ENCODE results near the gene PTTG1IP2.

The PTTG1IP2 gene

DNA sequence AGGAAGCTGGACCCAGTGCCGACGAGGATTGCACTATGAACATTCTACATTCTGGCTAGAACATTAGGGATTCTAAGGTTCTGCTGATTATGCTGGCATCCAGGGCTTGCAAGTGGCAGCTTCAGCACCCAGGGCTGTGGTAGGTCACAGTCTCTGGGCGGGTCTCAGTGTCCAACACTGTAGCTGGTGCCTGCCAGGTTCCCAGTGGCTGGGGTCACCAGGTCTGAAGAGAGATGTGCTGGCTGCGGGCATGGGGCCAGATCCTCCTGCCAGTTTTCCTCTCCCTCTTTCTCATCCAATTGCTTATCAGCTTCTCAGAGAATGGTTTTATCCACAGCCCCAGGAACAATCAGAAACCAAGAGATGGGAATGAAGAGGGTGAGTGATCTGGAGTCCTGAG is at the start of gene PTTG1IP2:
Gene PTTG1IP2 (plus strand): TSS at position 86 of the 400 bp plus-strand sequence. CDS start 148 bp downstream, at position 234.
- no peak within 1 kb of the TSS for H3K27ac ChIP-seq
- TF ChIP-seq, protein P1, sequence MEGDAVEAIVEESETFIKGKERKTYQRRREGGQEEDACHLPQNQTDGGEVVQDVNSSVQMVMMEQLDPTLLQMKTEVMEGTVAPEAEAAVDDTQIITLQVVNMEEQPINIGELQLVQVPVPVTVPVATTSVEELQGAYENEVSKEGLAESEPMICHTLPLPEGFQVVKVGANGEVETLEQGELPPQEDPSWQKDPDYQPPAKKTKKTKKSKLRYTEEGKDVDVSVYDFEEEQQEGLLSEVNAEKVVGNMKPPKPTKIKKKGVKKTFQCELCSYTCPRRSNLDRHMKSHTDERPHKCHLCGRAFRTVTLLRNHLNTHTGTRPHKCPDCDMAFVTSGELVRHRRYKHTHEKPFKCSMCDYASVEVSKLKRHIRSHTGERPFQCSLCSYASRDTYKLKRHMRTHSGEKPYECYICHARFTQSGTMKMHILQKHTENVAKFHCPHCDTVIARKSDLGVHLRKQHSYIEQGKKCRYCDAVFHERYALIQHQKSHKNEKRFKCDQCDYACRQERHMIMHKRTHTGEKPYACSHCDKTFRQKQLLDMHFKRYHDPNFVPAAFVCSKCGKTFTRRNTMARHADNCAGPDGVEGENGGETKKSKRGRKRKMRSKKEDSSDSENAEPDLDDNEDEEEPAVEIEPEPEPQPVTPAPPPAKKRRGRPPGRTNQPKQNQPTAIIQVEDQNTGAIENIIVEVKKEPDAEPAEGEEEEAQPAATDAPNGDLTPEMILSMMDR (conservative IDR thresholded peaks at IDR 0.05): no peak

DNA sequence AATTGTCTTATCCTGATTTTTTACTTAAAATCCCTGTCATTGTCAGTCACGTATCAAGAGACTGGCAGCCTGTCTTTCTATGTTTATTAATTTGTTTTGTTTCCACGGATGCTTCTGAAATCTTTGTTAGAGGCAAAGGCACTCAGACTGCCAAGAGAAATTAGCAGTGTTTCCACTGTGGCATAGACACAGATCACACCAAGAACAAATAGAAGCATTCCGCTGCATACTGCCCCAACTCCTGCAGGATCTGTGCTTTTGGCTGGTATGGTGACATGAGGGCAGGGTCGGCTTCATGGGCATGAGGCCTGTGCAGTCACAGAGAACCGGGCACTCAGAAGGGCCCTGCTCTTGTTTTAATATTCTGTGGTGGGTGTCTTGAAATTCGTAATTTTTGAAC is 47.8 kb upstream of the PTTG1IP2 start:
- H3K27ac ChIP-seq: no peak overlapping the region
- TF ChIP-seq, protein P1 (conservative IDR thresholded peaks at IDR 0.05): no peak

DNA sequence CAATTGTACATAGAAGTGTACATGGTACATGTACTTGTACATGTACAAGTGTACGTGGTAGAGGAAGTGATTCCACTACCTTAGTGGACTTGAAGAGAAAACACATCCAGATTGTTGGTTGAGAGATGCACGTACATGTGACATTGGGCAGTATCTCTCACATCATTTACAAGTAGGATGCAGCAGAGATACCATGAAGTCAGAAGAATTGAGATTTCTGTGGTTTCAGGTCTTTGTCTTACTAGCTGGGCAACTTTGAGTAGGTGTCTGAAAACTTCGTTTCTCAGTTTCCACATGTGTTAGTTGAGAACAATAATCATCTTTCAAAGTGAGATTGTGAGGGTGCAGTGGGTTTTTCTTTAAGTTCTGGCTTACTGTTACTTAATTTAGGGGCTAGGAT is 44.7 kb upstream of the PTTG1IP2 start:
- TF ChIP-seq, protein P1 (conservative IDR thresholded peaks at IDR 0.05): no peak

DNA sequence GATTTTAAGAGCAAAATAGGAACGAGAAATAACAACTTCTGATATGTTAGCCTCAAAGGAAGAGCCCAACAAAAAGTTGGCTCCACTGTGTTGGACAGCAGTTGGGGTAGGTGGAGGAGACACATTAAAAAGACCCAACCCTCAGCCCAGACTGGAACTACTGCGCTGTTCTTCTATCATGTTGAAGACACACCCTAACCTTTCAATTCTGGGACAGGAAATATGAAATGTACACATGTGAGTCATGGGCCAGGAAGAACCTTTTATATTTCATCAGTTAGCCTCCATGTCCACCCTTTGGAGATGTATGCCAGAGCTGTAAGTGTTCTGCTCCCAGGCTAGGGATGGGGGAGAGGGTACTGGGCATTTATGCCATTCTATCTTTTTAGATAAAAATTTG is 44.1 kb upstream of the PTTG1IP2 start:
- H3K27ac ChIP-seq: no peak overlapping the region
- TF ChIP-seq, protein P1 (conservative IDR thresholded peaks at IDR 0.05): no peak

More for the DNA sequence above, 44.7 kb upstream of the PTTG1IP2 start:
- H3K27ac ChIP-seq: no peak overlapping the region

DNA sequence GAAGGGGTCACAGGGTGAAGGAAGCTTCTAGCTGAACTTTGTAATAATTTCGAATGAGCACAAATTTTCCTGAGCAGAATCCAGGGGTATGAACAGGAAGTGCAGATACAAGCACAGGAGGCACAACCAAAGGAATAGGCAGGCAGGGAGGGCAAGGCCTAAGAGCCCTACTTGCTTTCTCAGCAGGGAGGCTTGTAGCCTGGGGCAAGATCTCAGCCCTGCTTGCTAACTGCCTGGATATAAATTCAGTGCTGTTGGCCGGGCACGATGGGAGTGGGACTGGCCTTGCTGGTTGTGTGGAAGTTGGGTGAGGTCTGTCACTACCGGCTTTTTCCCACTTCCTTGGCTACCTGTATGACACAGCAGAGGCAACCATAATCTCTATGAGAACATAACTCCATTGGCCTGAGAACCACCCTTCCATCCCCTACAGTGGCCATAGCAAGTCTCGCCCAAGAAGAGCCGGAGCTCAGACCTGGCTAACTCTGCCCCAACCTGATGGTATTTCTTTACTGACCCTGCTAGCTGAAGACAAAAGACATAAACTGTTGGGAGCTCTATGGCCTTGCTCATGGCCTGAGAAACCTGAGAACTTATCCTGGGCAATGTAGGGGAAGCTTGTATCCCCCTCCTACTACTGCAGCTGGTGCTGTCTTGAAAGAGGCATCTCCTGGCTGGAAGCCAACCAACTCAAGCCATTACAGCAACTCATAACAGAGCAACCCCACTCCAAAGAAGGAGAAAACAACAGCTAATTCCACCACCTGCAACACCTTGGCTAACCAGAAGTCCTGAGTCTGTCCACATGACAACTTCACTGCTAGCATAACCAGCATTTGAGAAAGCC is 38.6 kb upstream of the PTTG1IP2 start:
- TF ChIP-seq, protein P1 (conservative IDR thresholded peaks at IDR 0.05): no peak
- no peak overlapping the region for H3K27ac ChIP-seq

DNA sequence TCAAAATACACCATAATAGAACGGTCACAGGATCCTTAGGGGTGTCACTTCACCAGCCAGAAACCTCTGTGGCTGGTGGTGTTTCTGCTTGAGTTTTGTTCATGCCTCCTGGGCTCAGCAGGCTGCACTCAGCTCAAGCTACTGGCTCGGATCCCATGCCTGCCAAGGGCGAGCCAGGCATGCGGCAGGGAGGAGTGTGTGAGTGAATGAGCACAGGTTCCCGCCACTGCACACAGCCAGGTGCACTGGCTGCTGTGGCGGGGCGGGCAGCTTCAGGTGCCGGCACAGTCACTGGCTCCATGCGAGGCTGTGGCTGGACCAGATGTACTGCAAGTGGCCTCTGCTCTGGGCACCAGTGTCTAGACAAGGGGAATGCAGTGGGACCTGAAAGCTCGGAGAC is 36.7 kb upstream of the PTTG1IP2 start:
- no peak overlapping the region for H3K27ac ChIP-seq
- TF ChIP-seq, protein P1 (conservative IDR thresholded peaks at IDR 0.05): no peak

DNA sequence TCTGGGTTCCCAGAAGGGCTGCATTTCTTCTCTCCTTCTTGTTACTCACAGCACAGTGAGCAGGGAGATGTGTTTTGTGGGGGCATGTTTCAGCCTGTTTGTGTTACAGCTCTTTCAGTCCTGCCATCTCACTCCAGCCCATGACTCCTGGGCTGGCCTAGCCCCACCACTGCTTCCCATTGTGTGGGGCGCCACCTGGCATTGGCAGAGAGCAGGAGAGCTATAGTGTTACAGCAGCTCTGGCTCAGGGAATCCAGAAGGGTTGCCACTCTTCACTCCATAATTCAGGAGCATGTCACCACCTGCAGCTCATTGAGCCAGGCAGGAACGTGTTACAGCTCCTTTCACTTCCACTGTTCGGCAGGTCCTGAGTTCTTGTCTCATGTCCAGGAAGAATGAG is 36.2 kb upstream of the PTTG1IP2 start:
- H3K27ac ChIP-seq: no peak overlapping the region
- TF ChIP-seq, protein P1 (conservative IDR thresholded peaks at IDR 0.05): no peak
